ENCODE measurements around the gene ZNF574.

The ZNF574 gene

GRCh38 chr19:42108527-42109389 lies 32.8 kb downstream of the ZNF574 start:
- TF ChIP-seq EZH2phosphoT487 (IDR thresholded peaks at IDR 0.05; ENCODE audit: low read depth): no peak
- peak; percentile 100 for TF ChIP-seq CTCF (IDR thresholded peaks at IDR 0.05; ENCODE audit: low read depth, low read length)
- Histone ChIP-seq H3K27me3 (ENCODE audit: low read depth, low read length) (no peaks in the 10 kb centered on the region), H3K36me3 (replicated peaks; ENCODE audit: low read depth, low read length) (peaks cover 78% of the 10 kb centered on the region), H3K4me1 (ENCODE audit: low read length) (peaks cover 69% of the 10 kb centered on the region), H3K9me3 (ENCODE audit: insufficient read depth, low read length) (no peaks in the 10 kb centered on the region), H3K4me3 (ENCODE audit: low read length) (peak overlapping the region; percentile 11; the same call in 1 of the 2 replicates), H3K4me2 (ENCODE audit: low read length) (peak overlapping the region; percentile 42), H4K20me1 (ENCODE audit: insufficient read depth, low read length) (peaks cover 32% of the 10 kb centered on the region), H2AFZ (ENCODE audit: low read depth, low read length) (no peak overlapping the region), H3K79me2 (ENCODE audit: low read length) (peaks cover 72% of the 10 kb centered on the region), H3K27ac (ENCODE audit: low read length) (peak overlapping the region; percentile 86), H3K9ac (ENCODE audit: low read length) (peak overlapping the region; percentile 46)

GRCh38 chr19:42109896-42110295 lies 33.9 kb downstream of the ZNF574 start:
- Histone ChIP-seq H3K27ac (ENCODE audit: low read length) (peak overlapping the region; percentile 86), H3K9ac (ENCODE audit: low read length) (peak overlapping the region; percentile 46; the same call in 1 of the 2 replicates), H3K27me3 (ENCODE audit: low read depth, low read length) (no peaks in the 10 kb centered on the region), H3K9me3 (ENCODE audit: insufficient read depth, low read length) (no peaks in the 10 kb centered on the region), H4K20me1 (ENCODE audit: insufficient read depth, low read length) (peaks cover 25% of the 10 kb centered on the region), H3K4me2 (ENCODE audit: low read length) (peak overlapping the region; percentile 42; the same call in 1 of the 2 replicates), H3K4me1 (ENCODE audit: low read length) (peaks cover 81% of the 10 kb centered on the region), H2AFZ (ENCODE audit: low read depth, low read length) (no peak overlapping the region), H3K4me3 (ENCODE audit: low read length) (no peak overlapping the region), H3K79me2 (ENCODE audit: low read length) (peaks cover 71% of the 10 kb centered on the region), H3K36me3 (replicated peaks; ENCODE audit: low read depth, low read length) (peaks cover 68% of the 10 kb centered on the region)
- TF ChIP-seq CTCF (IDR thresholded peaks at IDR 0.05; ENCODE audit: low read depth, low read length) (no peak), EZH2phosphoT487 (IDR thresholded peaks at IDR 0.05; ENCODE audit: low read depth) (no peak)

GRCh38 chr19:42110658-42111057 lies 34.7 kb downstream of the ZNF574 start:
- no peak overlapping the region for H3K4me2 ChIP-seq (ENCODE audit: low read length)
- peaks cover 71% of the 10 kb centered on the region for H3K79me2 ChIP-seq (ENCODE audit: low read length)
- H2AFZ ChIP-seq (ENCODE audit: low read depth, low read length): no peak overlapping the region
- no peak overlapping the region for H3K9ac ChIP-seq (ENCODE audit: low read length)
- H4K20me1 ChIP-seq (ENCODE audit: insufficient read depth, low read length): peaks cover 18% of the 10 kb centered on the region
- TF ChIP-seq EZH2phosphoT487 (IDR thresholded peaks at IDR 0.05; ENCODE audit: low read depth): no peak
- TF ChIP-seq CTCF (IDR thresholded peaks at IDR 0.05; ENCODE audit: low read depth, low read length): no peak
- H3K4me1 ChIP-seq (ENCODE audit: low read length): peaks cover 84% of the 10 kb centered on the region
- H3K4me3 ChIP-seq (ENCODE audit: low read length): no peak overlapping the region
- peaks cover 68% of the 10 kb centered on the region for H3K36me3 ChIP-seq (replicated peaks; ENCODE audit: low read depth, low read length)
- H3K9me3 ChIP-seq (ENCODE audit: insufficient read depth, low read length): no peaks in the 10 kb centered on the region
- no peaks in the 10 kb centered on the region for H3K27me3 ChIP-seq (ENCODE audit: low read depth, low read length)
- peak overlapping the region; percentile 86 for H3K27ac ChIP-seq (ENCODE audit: low read length)

GRCh38 chr19:42111384-42111783 lies 35.4 kb downstream of the ZNF574 start:
- H3K27me3 ChIP-seq (ENCODE audit: low read depth, low read length): no peaks in the 10 kb centered on the region
- peaks cover 73% of the 10 kb centered on the region for H3K79me2 ChIP-seq (ENCODE audit: low read length)
- no peak overlapping the region for H3K4me3 ChIP-seq (ENCODE audit: low read length)
- no peak overlapping the region for H3K4me2 ChIP-seq (ENCODE audit: low read length)
- H3K4me1 ChIP-seq (ENCODE audit: low read length): peaks cover 85% of the 10 kb centered on the region
- H3K27ac ChIP-seq (ENCODE audit: low read length): peak overlapping the region; percentile 86
- no peak overlapping the region for H2AFZ ChIP-seq (ENCODE audit: low read depth, low read length)
- peaks cover 70% of the 10 kb centered on the region for H3K36me3 ChIP-seq (replicated peaks; ENCODE audit: low read depth, low read length)
- peaks cover 17% of the 10 kb centered on the region for H4K20me1 ChIP-seq (ENCODE audit: insufficient read depth, low read length)
- no peaks in the 10 kb centered on the region for H3K9me3 ChIP-seq (ENCODE audit: insufficient read depth, low read length)
- TF ChIP-seq EZH2phosphoT487 (IDR thresholded peaks at IDR 0.05; ENCODE audit: low read depth): no peak
- TF ChIP-seq CTCF (IDR thresholded peaks at IDR 0.05; ENCODE audit: low read depth, low read length): no peak
- H3K9ac ChIP-seq (ENCODE audit: low read length): no peak overlapping the region
